Right ventricle myocardium inferior (tissue), 1 donor: ENCODE data around the gene ZNF658. TPM values are rescaled to one million over a fixed set of nuclear protein-coding genes. Genes with fewer than 3 reads are reported as not detected.
"Not testable (repeated sequence)": the region's sequence is repeated elsewhere in the genome, so short reads cannot be mapped to it uniquely, and the experiment has no call there.

Source experiments
- ATAC-seq: fragments of 200-7000 bp; cut with Tn5 transposase; one replicate; pipeline ENCODE4 v1.9.1; 2020; ENCODE audit warnings: mild to moderate bottlenecking, moderate library complexity
- DNase-seq: peaks from one replicate; pipeline ENCODE4 v3.0.0; 2021; ENCODE audit errors: missing footprints
- intact Hi-C: fragments of 100-400 bp; cut with DNase I; formaldehyde crosslinking; loops from one replicate; pipeline ENCODE4 v1.11.0; 2022
- long read RNA-seq: library from polyadenylated mRNA; unstranded; transcript quantifications from one replicate; pipeline ENCODE4 v2.0.0, GENCODE V29; 2021
- total RNA-seq: library from RNA; stranded (reverse); fragmentation: NEBNext Ultra II Directional; extraction: Animal tissue kit (Norgen Biotek cat#: 25700); gene quantifications from one replicate; pipeline ENCODE4 v1.2.1, GENCODE V29; 2021
- donor health status: DM: no; HTN: yes; CAD: no; lungs with severe emphysema.

Gene ZNF658
- total RNA-seq = 8.7 TPM
- long read RNA-seq, full-length matches to known transcripts = 3 of 4 reads
- long read RNA-seq, partial matches to known transcripts = 0 of 4 reads
- long read RNA-seq, other reads (novel, unspliced or antisense) = 1 of 4 reads

DNA sequence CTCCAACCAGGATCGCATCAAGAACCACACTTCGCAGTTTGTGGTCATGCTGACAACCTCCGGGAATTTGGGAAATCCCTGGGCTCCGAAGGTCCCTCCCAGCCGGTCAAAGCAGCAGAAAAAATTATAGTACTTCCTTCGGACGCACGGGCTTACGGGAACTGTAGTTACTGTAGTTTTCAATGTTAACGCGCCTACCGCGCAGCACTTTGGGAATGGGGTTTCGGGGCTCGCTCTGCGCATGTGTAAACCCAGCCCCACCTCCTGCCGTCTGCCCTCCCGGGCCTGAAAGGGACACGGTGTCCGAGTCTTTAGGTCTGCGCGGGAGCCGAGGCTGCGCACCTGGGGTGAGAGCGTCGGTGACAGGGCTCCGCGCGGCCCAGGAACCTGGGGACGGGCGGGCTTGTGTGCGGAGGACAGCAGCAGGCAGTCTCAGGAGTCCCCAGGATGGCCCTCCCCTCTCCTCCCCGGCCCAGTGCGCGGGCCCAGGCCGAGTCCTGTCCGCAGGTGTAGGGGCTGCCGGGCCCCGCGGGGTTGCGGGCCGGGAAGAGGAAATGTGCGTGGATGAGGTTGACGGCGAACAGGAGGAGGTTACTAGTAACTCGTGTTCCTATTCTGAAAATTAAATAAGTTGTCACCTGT is at the start of gene ZNF658:
ZNF658 (plus strand) TSS at position 236 of the 642 bp plus-strand sequence. CDS start 2,837 bp downstream, outside the sequence.
- ATAC-seq (peak; percentile 100), DNase-seq (peak; percentile 87)
- intact Hi-C loops = not testable (repeated sequence)

DNA sequence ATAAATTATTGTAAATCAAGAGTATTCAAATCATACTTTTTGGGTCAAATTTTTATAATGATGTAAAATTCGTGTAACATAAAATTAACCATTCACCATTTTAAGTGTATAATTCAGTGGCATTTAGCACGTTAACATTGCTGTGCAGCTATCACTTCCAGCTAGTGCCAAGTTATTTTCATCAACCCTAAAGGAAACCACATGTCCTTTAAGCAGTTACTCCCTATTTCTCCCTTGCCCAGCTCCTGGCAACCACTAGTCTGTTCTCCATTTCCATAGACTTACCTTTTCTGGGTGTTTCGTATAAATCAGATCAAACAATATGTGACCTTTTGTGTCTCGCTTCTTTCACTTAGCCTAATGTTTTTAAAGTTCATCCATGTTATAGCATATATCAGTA is 38.8 kb upstream of the ZNF658 start:
- DNase-seq, ATAC-seq, intact Hi-C loops: not testable (repeated sequence)

DNA sequence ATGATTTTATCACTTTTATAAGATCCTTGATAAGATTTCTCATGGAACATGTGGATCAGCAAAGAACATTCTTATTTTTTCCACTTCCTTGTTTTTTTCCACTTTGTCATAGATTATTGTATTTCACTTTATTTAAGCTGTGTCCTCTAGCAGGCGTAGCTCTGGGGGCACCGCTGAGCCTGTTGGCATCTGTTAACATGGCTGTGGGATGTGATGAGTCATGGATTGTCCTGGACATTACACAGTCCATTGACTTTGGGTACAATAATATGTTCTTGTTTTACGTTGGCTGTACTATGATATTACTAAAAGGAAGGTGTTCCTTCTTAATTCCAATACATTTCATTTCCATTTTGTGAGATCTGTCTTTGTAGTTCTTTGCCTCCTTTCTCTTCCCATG is 31.9 kb upstream of the ZNF658 start:
- intact Hi-C loops, DNase-seq, ATAC-seq: not testable (repeated sequence)

DNA sequence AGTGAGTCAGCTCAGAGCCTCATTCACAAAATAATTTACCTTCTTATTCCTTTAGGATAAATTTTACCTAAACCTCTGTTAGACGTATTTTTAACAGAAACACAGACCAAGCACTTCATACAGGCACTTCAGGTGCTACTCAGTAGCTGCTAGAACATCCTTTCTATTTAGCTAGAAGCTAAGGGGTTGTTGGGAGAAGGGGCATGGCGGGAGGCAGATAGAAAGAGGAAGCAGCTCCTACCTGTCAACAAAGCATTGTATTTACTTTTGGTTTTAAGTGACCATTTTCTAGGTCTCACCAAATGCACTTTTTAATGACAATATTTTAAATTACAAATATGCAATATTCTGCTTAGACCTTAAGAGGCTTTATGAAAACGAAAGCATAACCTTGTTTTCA is 19.9 kb upstream of the ZNF658 start:
- ATAC-seq, intact Hi-C loops, DNase-seq: not testable (repeated sequence)

DNA sequence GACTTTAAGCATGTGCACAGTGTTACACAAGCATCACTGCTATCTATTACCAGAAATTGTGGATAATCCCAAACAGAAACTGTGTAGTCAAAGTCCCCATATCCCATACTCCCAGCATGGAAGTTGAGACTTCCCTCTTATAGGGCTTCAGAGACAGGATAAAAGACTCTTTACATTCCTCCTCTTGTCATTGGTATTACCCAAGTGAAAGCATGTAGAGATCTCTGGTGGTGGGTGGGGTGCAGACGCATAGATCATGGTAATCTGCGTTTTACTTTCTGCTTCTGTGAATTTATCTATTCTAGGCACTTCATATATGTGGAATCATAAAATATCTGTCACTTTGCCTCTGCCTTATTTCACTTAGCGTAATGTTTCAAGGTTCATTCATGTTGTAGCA is 18.7 kb upstream of the ZNF658 start:
- intact Hi-C loops, ATAC-seq, DNase-seq: not testable (repeated sequence)

DNA sequence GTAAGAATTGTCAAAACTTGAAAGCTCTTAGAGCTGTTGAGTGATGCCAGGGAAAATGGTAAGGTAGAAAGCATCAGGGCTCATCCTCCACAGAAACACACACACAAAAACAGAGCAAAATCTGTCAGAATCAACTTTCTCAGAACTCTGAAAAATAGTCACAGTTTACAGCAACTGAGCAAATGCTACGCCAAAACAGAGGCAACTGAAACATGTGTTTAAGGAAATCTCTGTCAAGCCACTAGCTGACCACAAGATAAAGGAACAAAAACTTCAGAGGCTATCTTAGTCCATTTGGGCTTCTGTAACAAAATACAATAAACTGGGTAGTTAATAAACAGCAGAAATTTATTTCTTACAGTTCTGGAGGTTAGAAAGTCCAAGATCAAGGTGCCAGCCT is 10.2 kb upstream of the ZNF658 start:
- intact Hi-C loops, DNase-seq, ATAC-seq: not testable (repeated sequence)

DNA sequence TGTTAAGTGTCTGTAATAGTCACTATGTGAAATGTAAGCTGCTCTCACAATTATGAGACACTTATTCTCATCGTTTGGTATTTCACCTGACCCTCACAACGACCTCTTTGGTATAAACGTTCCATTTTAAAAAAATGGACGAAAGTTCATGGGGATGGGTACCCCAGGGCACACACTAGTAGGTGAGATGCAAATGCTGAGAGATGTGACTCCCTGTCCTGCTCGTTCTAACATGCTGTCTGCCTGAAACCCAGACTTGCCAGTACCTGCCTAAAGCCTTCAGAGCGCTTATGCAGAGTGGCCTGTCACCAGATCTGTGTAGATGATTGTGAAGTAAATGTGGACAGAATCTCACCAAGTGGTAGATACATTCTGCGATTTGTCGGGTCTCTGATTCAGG is 616 bp downstream of the ZNF658 start:
- intact Hi-C loops, DNase-seq: not testable (repeated sequence)
- peak; percentile 21 for ATAC-seq

DNA sequence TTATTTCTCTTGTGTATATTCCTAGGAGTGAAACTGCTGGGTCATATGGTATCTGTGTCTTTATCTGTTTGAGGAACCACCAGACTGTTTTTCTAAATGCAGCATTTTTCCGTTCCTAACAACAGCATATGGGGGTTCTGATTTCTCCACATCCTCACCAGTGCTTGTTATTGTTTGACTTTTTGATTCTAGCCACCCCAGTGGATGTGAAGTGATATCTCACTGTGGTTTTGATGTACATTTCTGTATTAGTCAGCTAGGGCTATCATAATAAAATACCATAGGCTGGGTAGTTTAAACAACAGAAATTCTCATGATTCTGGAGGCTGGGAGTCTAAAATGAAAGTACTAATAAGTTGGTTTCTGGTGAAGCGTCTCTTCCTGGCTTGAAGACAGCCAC is 9.0 kb downstream of the ZNF658 start:
- DNase-seq, ATAC-seq, intact Hi-C loops: not testable (repeated sequence)

DNA sequence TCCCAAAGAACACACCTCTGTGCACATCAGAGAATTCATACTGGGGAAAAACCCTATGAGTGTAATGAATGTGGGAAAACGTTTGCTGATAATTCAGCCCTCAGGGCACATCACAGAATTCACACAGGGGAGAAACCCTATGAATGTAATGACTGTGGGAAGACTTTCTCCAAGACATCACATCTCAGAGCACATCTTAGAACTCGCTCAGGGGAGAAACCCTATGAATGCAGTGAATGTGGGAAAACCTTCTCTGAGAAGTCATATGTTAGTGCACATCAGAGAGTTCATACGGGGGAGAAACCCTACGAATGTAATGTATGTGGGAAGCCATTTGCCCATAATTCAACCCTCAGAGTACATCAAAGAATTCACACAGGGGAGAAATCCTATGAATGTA is 19.5 kb downstream of the ZNF658 start:
- ATAC-seq, DNase-seq, intact Hi-C loops: not testable (repeated sequence)

DNA sequence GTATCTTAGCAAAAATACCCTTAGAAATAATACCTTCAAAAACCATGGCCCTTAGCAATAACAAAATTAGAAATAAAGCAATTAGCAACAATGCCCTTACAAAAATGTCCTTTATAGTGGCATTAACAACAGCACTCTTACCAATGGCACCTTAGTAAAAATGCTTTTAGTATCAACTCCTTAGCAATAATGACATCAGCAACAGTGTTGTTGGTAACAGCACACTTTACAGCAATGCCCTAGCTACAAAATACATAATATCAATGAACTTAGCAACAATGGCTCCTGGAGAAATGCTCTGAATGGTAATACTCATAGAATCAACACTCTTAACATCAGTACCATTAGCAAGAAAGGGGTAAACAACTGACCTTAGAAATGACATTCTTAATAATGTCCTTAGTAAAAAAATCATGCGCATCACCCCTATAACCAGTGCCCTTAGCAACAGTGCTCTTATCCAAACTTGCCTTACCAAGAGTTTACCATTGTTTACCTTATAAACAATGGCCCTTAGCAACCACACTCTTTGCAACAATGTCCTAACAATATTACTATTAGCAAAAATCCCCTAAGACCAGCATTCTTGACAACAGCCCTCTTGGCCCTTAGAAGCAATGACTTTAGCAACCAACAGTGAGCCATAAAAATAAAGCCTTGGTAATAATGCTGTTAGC is 35.8 kb downstream of the ZNF658 start:
- intact Hi-C loops, ATAC-seq, DNase-seq: not testable (repeated sequence)

DNA sequence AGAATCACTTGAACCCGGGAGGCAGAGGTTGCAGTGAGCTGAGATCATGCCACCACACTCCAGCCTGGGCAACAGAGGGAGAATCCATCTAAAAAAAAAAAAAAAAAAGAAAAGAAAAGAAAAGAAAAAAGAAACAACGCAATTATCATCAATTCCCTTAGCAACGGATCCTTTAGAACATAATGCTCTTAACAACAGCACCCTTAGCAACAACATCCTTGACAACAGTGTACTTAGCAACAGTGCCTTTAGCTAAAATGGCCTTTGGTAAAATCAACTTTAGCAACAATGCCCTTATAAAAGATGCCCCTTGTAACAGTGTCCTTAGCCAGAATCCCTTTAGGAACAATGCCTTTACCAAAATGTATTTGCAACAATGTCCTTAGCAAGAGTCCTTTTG is 37.1 kb downstream of the ZNF658 start:
- DNase-seq, intact Hi-C loops, ATAC-seq: not testable (repeated sequence)

DNA sequence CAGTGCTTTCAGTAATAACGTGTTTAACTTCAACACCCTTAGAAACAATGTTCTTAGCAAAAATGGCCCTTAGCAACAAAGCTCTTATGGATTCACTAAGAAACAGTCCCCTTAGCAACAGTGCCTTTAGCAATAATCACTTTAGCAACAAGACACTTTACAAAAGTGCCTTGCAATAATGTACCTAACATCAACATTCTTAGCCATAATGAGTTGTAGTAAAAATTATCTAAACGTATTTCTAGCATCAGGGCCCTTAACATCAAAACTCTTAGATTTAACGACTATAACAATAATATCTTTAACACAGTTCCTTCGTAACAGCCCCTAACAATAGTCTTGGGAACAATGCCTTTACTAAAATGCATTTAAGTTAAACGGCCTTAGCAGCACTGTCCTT is 37.8 kb downstream of the ZNF658 start:
- DNase-seq, intact Hi-C loops, ATAC-seq: not testable (repeated sequence)

DNA sequence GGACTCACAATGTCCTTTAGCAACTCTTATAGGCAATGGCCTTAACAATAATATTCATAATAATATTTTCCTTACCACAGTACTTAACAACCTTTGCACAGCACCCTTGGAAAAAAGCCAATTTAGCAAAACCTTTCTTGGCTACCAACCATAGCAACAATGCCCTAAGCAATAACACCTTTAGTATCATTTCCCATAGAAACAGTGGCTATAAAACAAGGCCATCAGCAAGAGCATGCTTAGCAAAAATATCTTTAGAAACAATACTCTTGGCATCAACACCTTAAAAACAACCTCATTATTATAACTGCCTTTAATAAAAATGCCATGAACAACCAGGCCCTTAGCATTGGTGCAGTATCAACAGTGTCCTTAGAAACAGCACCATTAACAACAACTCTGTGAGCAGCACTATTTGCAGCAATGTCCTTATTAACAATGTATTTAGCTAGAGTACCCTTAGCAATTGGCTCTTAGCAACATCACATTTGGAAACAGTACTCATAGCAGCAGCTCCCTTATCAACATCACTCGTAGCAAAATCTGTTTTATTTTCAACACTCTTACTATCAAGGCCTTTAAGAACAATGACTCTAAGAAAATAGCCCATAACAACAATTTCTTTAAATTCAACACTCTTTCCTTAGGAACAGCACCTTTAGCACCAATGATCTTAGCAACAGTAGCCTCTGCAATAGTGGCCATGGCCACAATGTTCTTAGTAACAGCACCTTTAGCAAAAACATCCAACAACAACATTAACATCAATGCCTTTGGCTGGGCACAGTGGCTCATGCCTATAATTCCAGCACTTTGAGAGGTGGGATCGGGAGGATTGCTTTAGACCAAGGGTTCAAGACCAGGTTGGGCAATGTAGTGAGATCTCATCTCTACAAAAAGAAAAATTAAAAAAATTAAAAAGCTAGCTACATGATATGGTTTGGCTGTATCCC is 39.6 kb downstream of the ZNF658 start:
- intact Hi-C loops, DNase-seq: not testable (repeated sequence)
- peak; percentile 94 for ATAC-seq

DNA sequence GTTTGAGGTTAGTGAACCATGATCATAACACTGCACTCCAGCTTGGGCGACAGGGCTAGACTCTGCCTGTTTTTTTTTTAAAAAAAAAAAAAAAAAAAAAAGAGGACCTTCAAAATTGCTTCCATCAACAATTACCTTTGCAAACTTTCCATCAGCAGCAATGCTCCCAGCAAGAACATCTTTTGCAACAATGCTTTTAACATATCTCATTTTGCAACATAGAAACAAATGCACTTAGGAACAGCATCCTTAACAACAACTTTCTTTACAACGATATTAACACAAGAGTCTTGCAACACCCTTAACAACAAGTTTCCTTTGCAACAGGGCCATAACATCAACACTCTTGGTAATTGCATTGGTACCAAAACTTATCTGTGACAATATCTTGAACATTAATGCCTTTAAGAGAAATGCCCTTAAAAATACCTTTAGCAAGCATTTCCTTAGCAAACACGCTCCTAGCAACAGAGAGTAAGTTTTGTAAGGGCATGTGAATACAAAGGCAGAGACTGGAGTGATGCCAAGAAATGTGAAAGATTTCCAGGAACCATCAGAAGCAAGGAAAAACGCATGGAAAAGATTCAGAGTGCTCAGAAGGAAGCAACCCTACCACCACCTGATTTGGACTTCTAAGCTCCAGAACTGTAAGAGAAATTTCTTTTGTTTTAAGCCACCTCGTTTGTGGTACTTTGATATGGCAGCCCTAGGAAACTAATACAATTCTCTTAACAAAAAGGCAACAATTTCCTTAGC is 42.1 kb downstream of the ZNF658 start:
- DNase-seq, intact Hi-C loops, ATAC-seq: not testable (repeated sequence)

DNA sequence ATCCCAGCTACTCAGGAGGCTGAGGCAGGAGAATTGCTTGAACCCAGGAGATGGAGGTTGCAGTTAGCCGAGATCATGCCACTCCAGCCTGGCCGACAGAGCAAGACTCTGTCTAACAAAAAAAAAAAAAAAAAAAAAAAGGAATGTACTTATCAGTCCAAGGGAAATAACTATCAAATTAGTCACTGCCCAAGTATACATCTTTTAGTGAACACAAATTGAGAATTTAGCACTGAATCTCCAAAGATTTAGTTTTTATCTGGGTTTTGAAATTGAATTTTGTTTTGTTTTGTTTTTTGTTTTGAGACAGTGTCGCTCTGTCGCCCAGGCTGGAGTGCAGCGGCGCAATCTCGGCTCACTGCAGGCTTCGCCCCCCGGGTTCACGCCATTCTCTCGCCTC is 52.1 kb downstream of the ZNF658 start:
- ATAC-seq, intact Hi-C loops: not testable (repeated sequence)
- peak; percentile 15 for DNase-seq
